Subcutaneous abdominal adipose tissue (tissue), 5 donors: ENCODE results near the gene CAP1.

Experiments used
- H3K27ac ChIP-seq: one replicate; pipeline ENCODE4 v1.7.0; 2013; ENCODE audit warnings: low read depth, mild to moderate bottlenecking, inconsistent platforms, low read length, moderate library complexity
- H3K27me3 ChIP-seq, 5 donors: one replicate each; pipeline ENCODE4 v1.7.0; 2013; ENCODE audit warnings: low read length in 5 of 5, inconsistent platforms in 1 of 5; ENCODE audit not compliant: control insufficient read depth in 5 of 5, insufficient read depth in 4 of 5
- H3K36me3 ChIP-seq, 5 donors: one replicate each; pipeline ENCODE4 v1.7.0; 2013; ENCODE audit warnings: low read length in 5 of 5; ENCODE audit not compliant: control insufficient read depth in 5 of 5, insufficient read depth in 5 of 5
- H3K4me1 ChIP-seq, 5 donors: one replicate each; pipeline ENCODE4 v1.7.0; 2013; ENCODE audit warnings: low read length in 5 of 5, mild to moderate bottlenecking in 3 of 5, moderate library complexity in 1 of 5; ENCODE audit not compliant: control insufficient read depth in 5 of 5, insufficient read depth in 5 of 5
- H3K4me3 ChIP-seq, 5 donors: one replicate each; pipeline ENCODE4 v1.7.0; 2013; ENCODE audit warnings: low read length in 5 of 5, low read depth in 1 of 5
- H3K9ac ChIP-seq, 5 donors: one replicate each; pipeline ENCODE4 v1.7.0; 2013; ENCODE audit warnings: low read length in 5 of 5, mild to moderate bottlenecking in 4 of 5, moderate library complexity in 3 of 5
- H3K9me3 ChIP-seq, 5 donors: one replicate each; pipeline ENCODE4 v1.7.0; 2013; ENCODE audit warnings: low read length in 5 of 5; ENCODE audit not compliant: control insufficient read depth in 5 of 5
- donor health status: healthy.
- donor health status: healthy.
- donor health status: healthy.
- donor health status: healthy.
- donor health status: healthy.

Gene CAP1

DNA sequence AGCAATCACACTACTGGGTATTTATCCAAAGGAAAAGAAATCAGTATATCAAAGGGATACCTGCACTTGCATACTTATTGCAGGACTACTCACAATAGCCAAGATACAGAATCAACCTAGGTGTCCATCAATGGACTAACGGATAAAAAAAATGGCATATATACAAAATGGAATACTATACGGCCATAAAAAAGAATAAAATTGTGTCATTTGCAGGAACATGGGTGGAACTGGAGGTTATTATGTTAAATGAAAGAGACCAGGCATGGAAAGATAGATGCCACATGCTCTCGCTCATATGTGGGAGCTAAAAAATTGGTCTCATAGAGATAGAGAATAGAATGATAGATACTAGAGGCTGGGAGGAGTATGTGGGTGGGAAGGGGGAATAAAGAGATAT lies 29.3 kb upstream of the CAP1 start:
- Histone ChIP-seq H3K9ac (no peak overlapping the region), H3K36me3 (no peaks in the 10 kb centered on the region), H3K9me3 (no peaks in the 10 kb centered on the region), H3K4me3 (no peak overlapping the region), H3K4me1 (no peaks in the 10 kb centered on the region), H3K27me3 (no peaks in the 10 kb centered on the region), H3K27ac (no peak overlapping the region)

GRCh38 chr1:40014253-40014706 lies 26.2 kb upstream of the CAP1 start:
- Histone ChIP-seq H3K36me3 (no peaks in the 10 kb centered on the region), H3K9me3 (peaks cover 0 to 4% (median 0%) of the 10 kb centered on the region in 5 donors), H3K27me3 (peaks cover 0 to 8% (median 0%) of the 10 kb centered on the region in 5 donors), H3K27ac (no peak overlapping the region), H3K4me1 (no peaks in the 10 kb centered on the region), H3K4me3 (no peak overlapping the region), H3K9ac (no peak overlapping the region)

- Histone ChIP-seq H3K4me1 (no peaks in the 10 kb centered on the region), H3K36me3 (no peaks in the 10 kb centered on the region), H3K27me3 (peaks cover 0 to 8% (median 0%) of the 10 kb centered on the region in 5 donors), H3K9me3 (peaks cover 0 to 4% (median 0%) of the 10 kb centered on the region in 5 donors), H3K27ac (no peak overlapping the region), H3K9ac (no peak overlapping the region), H3K4me3 (no peak overlapping the region)
Observed at GRCh38 chr1:40014812-40015594, 25.5 kb upstream of the CAP1 start.

GRCh38 chr1:40017951-40018575 lies 22.5 kb upstream of the CAP1 start:
- Histone ChIP-seq H3K9me3 (peaks cover 0 to 4% (median 0%) of the 10 kb centered on the region in 5 donors), H3K4me1 (no peaks in the 10 kb centered on the region), H3K27ac (no peak overlapping the region), H3K27me3 (peaks cover 0 to 8% (median 0%) of the 10 kb centered on the region in 5 donors), H3K9ac (no peak overlapping the region), H3K36me3 (no peaks in the 10 kb centered on the region), H3K4me3 (no peak overlapping the region)

DNA sequence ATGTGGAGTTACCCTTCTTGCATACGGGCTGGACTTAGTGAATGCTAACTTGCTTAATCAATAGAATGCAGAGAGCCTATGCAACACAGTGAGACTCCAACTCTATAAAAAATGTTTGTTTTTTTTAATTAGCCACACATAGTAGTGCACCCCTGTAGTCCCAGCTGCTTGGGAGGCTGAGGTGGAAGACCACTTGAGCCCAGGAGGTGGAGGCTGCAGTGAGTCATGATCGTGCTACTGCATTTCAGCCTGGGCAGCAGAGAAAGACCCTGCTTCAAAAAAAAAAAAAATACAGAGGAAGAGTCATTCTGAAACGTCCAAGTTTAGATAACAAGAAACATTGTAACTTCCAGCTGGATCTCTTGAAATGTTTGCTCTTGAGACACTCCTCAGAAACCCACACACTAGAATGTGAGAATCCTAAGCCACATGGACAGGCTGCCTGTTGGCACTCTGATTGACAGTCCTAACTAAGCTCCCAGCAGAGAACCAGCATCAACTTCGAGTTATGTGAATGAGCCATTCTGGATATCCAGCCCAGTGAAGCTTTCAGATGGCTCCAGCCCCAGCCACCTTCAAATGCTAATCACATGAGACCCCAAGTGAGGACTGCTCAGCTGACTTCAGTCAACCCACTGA lies 20.0 kb upstream of the CAP1 start:
- H3K27ac ChIP-seq = no peak overlapping the region
- H3K27me3 ChIP-seq = peaks cover 0 to 8% (median 0%) of the 10 kb centered on the region in 5 donors
- H3K4me1 ChIP-seq = no peaks in the 10 kb centered on the region
- no peaks in the 10 kb centered on the region for H3K36me3 ChIP-seq
- peaks cover 0 to 10% (median 7%) of the 10 kb centered on the region in 5 donors for H3K9me3 ChIP-seq
- H3K4me3 ChIP-seq = no peak overlapping the region
- H3K9ac ChIP-seq = no peak overlapping the region

DNA sequence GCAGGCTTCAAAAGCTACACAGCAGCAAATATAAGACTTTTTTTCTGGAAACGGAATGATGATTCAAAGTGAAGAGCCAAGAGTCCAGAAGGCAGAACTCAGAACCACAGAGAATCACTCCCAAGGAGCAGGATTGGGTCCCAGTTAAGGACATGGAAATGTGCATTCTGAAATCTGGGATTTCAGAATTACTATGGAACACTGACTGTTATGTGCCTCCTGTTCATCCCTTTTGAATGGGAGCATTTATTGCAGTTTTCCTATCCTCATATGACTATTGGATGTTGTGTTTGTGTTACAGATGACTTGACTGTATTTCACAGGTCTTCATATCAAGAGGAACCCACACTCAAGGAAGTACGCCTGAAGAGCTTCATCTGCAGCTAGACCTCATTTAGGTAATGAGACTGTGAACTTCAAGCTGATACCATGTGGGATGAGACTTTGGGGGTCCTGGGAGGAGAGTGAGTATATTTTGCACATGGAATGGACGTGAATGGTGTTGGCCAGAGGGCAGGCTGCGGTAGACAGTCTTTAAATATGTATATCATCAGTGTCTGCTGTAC lies 17.1 kb upstream of the CAP1 start:
- H3K9me3 ChIP-seq = peaks cover 4 to 14% (median 10%) of the 10 kb centered on the region in 5 donors
- H3K27me3 ChIP-seq = no peaks in the 10 kb centered on the region
- H3K27ac ChIP-seq = no peak overlapping the region
- no peak overlapping the region for H3K4me3 ChIP-seq
- H3K4me1 ChIP-seq = no peaks in the 10 kb centered on the region
- H3K36me3 ChIP-seq = no peaks in the 10 kb centered on the region
- no peak overlapping the region for H3K9ac ChIP-seq

GRCh38 chr1:40024671-40025070 lies 15.9 kb upstream of the CAP1 start:
- Histone ChIP-seq H3K4me3 (no peak overlapping the region), H3K9me3 (peaks cover 4 to 14% (median 10%) of the 10 kb centered on the region in 5 donors), H3K9ac (no peak overlapping the region), H3K4me1 (no peaks in the 10 kb centered on the region), H3K27ac (no peak overlapping the region), H3K27me3 (no peaks in the 10 kb centered on the region), H3K36me3 (no peaks in the 10 kb centered on the region)

DNA sequence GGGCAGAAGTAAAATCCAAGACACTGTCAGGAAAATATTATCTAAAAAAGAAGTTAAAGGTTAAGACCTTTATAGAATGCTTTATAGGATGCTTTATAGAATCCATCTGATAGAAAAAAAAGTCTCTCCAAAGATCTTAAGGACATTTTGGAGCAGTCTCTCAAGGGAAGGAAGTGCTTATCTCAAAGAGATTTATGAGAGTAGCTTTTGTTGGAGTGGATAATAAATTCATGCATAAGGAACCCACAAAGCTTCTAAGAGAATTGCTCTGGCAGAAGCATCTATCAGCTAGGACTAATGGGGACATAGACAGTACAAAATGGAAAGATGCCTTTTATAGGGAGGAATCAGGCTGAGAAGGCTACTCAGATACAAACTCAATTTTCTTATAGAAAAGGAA lies 12.9 kb upstream of the CAP1 start:
- no peak overlapping the region for H3K9ac ChIP-seq
- peaks cover 4 to 14% (median 10%) of the 10 kb centered on the region in 5 donors for H3K9me3 ChIP-seq
- H3K27ac ChIP-seq = no peak overlapping the region
- no peak overlapping the region for H3K4me3 ChIP-seq
- no peaks in the 10 kb centered on the region for H3K27me3 ChIP-seq
- no peaks in the 10 kb centered on the region for H3K4me1 ChIP-seq
- no peaks in the 10 kb centered on the region for H3K36me3 ChIP-seq

DNA sequence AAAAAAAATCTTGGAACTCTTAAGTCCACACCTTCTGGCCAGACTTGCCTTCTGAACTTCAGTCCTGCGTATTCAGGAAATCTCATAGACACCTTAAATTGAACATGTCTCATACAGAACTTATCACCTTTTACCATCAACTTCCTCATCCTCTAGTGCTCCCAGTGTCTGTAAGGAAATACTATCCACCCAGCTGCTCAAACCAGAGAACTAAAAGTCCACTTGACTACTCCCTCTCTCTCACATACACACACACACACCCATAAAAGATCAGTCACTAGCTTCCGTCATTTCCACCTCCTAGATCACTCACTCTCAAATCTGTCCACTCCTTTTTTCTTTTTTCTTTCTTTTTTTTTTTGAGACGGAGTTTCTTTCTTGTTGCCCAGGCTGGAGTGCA lies 10.9 kb upstream of the CAP1 start:
- no peak overlapping the region for H3K27ac ChIP-seq

More for the DNA sequence above, 10.9 kb upstream of the CAP1 start:
- peaks cover 0 to 4% (median 0%) of the 10 kb centered on the region in 5 donors for H3K4me1 ChIP-seq
- no peaks in the 10 kb centered on the region for H3K27me3 ChIP-seq
- no peak overlapping the region for H3K4me3 ChIP-seq
- H3K9ac ChIP-seq = no peak overlapping the region
- H3K36me3 ChIP-seq = no peaks in the 10 kb centered on the region
- peaks cover 0 to 5% (median 5%) of the 10 kb centered on the region in 5 donors for H3K9me3 ChIP-seq
